HG02973 (cell line): ENCODE measurements around the gene SPEF2.

ENCODE experiments used
- ATAC-seq: cut with Tn5 transposase; IDR thresholded peaks from one replicate; pipeline ENCODE4 v1.9.1; 2021; ENCODE audit warnings: moderate library complexity; ENCODE audit not compliant: unreplicated experiment

Gene SPEF2

DNA sequence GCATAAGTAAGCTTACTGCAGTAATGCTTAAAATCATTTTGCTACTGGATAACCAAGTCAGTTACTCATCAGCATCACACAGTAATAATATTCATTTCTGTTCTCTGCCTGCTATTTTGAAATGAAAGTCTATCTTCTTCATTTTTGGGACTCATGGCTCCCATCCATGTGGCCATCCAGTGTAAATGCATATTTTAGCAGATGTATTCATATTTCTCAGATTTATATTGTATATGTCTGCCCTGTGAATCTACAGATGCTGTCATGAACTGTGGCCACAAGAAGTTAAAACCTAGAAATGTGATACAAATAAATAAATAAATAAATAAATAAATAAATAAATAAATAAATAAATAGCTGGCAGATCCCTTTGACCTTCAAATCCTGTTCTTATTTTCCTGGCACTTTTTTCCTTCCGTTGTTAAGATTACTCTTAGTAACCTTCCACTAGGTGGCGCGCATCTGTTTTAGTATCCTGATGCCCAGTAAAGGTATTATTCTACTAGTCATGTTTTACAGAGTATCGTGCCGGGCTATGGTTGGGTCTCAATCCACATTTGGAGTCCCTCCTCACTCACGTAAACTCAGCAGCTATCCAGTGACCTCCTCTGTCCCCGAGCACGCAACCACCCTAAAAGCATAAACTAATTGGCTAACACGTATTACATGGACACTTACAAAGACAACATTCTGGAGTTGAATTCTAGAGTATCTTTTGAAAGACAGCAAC is 159.9 kb downstream of the SPEF2 start:
- no peak for ATAC-seq

DNA sequence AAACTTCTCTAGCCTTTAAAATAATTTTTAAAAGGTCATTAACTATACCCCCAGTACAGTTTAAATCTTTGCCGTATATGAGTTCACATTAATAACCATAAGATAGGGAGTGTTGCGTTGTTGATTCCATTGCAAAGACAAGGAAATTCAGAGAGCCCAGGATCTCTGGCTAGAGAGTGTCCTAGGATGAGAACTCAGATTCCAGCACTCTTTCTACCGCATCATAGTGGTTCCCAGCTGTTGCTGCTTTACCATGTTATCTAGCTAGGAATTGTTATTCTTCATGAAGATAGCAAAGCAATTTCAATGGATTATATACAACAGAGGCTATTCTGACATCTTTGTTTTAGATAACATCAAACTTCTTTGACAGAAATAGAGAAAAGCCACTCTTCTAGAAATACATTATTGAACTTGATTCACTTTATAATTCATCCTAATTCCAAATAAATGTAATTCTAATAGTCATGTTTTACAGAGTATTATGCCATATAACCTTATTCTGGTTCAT is 160.7 kb downstream of the SPEF2 start:
- ATAC-seq, result no peak

DNA sequence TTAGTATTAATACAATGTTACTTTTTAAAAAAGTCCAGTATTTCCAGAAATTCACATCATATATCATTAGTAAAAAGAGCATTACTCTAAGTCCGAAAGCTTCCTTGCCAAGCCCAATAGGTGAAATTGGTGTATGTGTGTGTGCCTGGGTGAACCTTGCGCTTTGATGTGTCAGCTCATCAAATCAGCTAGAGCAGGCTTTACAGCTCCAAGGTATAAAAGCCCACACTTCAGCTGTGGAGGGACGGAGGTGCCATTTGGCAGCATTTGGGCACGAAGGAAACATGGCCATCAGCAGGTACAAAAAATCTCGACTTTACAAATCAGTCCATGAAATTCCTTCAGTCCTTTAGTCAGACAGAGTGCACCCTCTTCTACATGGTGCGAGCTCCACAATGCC is 162.6 kb downstream of the SPEF2 start:
- no peak for ATAC-seq

DNA sequence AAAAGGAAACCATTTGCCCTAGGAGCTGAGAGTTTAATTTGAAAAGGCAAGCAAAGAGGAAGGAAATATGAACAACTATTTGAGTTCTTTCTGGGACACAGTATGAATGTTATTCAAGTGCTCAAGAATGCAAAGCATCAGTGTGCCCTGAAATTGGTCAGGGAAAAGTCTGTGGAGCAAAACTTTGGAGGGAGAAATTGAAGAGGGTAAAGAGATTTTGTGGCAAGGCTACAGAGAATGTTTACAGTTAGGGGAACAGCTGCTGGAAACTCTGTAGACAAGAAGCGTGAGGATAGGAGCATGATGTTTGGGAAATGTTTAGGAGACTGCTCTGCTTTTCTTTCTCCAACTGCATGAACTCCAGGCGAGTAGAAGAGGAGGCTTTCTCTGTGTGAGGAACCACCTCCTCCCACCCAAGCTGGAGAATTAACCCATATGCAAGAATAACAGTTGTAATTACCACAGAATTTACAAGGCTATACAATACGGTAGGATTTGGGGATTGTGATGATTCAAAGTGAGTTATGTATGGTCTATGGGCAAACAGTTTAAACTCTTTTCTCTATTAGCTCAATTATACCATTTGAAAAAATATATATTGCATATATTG is 163.6 kb downstream of the SPEF2 start:
- ATAC-seq, result no peak

DNA sequence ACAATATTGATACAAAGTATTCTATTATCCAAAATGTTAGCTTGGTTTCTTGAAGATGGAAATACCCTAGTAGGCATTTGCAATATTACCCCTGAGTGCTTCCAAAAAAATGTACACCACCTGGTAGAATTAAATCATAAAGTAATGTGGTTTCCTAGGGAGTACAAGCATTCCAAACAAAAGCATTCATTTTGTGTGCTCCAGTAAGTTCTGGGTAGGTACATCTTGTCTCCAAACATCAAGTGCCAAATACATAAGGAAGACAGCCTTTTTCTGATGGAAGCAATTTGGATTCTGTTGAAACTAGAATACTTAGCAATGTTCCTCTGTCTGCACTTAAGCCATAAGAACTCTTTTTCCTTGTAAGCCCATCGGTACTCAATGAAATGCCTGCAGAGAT is 165.9 kb downstream of the SPEF2 start:
- ATAC-seq, result no peak

DNA sequence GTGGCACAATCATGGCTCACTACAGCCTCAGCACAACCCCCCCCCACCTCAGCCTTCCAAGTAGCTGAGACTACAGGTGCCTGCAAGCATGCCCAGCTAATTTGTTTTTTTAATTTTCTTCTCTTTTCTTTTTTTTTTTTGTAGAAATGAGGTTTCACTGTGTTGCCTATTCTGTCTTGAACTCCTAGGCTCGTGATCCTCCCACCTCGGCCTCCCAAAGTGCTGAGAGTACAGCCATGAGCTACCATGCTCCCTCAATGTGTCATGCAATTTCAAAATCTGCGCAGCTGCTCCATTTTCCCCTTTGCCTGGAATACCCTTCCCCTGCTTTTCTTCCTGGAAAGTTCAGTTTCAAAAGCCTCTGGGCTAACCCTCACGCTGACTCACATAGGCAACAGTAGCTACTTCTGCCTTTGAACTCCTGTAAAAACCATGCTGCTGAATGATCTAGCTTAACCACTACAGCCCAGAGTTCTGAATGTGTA is 168.0 kb downstream of the SPEF2 start:
- no peak for ATAC-seq

DNA sequence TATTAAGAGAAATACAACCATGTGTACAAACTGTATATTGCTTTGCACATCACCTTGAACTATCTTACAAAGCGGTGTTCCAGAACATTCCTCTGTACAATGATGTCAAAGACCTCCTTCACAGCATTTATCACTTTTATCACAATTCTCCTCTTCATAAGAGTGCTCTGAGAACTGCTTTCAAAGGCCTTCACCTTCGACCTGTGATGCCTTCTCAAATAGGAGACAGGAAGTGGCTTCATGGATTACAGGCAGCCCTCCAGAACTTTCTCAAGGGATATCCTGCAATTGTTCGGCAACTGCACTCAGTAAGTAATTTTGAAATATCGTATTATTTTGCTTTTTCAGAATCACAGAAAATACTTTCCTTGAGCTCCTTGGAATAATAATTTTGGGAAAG is 171.1 kb downstream of the SPEF2 start:
- ATAC-seq, result no peak

DNA sequence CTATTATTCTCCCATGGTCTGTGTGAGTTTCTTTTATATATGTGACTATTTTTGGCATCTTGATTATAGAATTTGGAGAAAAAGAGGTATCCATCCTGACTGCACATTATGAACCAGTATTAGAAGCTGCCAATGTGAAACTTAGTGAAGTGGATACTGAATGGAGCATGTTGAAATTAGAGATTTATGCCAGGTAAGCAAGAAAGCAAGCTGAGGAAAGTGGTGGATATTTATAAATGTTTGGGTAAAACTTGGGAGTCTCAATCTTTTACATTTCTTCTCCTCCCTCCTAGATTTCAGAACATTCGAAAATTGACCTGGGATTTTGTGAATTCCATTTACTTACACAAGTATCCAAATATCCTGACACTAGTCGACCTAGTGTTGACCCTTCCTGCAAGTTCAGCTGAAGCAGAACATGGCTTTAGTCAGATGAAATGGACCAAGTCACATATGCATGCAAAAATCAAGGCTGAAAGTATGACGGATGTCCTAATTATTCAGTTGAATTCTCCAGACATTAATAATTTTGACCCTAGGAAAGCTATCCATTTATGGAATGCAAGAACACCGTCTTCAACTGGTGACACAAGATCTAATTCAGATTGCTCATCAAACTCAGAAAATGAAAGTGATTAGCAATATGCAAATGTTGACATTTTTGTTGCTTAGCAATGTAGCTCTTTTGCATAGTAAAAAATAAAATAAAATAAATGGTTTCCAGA is 172.2 kb downstream of the SPEF2 start:
- no peak for ATAC-seq

DNA sequence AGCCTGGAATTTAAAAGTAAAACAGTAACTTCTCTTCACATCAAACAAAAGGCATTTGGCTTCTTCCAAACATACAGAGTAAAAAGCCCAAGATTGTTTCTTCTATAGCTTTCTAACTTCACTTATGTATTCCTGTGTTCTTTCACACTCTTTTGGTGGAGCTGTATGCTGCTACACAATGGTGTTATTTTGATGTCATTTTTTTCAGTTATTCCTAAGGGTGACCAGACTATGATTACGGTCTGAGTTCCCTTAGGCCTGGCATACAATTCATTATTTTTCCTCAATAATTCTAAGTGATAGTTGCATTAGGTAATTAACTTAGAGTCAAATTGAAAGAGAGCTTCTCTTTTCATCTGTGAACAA is 172.8 kb downstream of the SPEF2 start:
- ATAC-seq, result no peak

DNA sequence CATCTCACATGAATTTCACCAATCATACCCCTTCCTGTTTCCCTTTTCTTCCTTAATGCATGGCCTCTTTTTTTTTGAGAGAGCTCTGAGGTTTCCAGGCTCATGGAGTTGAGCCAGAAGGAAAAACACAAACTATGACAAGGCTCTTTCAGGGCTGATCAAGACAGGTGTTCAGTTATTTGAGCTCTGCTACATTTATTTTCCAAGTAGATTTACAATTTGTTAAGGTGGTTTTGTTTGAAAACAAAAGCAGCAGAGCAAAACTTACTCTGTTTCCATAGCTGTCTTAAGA is 176.6 kb downstream of the SPEF2 start:
- no peak for ATAC-seq

DNA sequence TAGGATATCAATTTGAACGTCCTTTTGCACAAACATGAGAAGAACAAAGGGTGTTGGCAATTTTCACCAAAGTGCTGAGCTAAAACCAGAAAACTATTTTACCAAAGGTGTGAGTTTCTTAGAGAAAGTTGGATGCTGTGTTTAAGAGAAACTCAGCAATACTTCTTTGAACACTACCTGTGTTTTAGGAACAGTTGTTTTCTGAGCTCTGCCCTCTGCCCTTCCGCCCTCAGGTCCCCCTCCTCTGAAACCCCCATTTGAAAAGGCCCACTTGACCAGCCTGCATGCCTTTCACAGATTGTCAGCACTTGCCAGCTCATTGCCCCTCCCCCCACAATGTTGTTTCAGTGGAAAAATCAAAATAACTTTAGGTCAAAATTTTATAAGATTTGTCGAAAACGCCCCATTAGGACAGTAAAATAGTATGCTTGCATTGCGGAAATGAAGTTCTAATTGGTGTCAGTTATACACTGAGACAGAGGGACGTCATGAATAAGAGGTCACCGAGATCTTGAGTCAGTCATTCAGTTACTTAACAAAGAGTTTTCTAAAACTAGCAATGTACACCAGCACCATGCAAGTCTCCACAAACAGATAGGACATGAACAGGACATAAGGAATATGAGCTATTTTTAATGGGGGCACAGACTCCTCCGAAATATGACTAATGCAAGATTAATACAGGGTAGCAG is 177.2 kb downstream of the SPEF2 start:
- no peak for ATAC-seq

DNA sequence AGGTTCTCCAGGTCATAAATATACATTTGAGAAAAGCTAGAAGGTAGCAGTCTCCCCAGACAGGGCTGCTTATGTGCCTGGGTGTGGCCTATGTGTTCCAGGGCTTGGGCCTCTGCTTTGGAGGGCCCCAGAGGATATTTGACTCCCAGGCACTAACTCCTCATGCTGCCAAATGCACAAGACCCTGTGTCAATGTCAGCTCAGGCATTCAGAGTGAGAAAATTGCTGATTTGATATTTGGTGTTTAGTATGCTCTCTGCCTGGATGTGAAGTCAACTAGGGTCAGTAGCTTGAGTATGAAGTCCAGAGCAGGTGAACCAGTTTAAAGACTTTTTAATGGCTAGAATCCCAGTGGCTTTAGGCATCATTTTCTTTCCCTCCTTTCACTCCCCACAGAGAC is 181.5 kb downstream of the SPEF2 start:
- no peak for ATAC-seq

DNA sequence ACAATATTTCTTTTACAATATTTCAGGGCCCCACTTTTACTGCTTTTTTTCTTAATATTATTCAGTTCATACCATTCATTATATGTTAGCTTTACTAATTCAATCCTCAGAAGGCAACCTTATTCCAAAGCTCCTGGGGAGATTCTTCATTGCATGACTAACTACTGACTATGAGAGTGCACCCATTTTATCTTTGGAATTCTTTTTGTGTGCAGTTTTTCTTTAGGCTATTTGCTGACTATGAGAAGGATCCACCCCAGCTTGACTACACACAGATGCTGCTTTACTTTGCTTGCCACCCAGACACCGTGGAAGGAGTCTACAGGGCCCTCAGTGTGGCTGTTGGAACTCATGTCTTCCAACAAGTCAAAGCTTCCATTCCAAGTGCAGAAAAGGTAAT is 182.1 kb downstream of the SPEF2 start:
- no peak for ATAC-seq

DNA sequence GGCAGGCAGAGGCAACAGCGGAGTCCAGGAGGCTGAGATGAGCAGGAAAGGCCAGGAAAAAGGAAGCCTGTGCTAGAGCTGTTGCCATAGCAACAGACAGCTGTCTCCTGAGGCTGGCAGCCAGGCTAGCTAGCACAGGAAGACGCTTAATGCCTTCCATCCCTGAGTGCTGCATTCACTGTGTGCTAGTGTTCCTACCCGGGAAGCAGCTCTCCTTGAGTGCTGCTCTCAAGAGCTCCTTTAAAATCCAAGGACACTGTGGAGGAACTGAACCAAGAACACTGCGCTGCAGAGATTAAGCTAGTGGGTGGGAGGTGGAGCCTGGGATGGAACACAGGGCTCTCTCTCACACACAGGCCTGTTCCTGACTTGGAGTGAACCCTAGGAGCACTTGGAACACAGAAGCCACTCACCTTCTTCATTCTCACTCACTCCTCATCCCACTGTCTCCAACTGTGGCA is 185.6 kb downstream of the SPEF2 start:
- no peak for ATAC-seq

DNA sequence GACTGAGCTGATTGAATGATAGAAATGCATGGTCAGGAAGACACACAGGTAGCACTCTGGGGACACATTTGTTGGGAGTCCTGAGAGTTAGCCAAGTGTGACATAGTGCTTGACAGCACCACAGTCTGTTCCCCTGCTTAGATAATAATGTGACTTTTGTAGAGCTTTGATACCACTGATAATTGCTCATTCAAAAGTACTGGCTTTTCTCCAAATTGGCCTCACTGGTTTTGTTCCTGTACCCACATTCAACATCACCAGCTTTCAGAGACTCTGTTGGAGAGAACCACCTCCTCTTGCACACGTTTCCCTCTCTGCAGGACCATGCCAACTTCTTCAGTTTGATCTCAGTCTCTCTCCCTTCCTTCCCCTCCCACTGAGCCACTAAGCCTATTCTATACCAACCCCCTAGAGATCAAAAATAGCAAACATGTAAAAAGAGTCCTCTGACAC is 186.6 kb downstream of the SPEF2 start:
- ATAC-seq, result no peak

DNA sequence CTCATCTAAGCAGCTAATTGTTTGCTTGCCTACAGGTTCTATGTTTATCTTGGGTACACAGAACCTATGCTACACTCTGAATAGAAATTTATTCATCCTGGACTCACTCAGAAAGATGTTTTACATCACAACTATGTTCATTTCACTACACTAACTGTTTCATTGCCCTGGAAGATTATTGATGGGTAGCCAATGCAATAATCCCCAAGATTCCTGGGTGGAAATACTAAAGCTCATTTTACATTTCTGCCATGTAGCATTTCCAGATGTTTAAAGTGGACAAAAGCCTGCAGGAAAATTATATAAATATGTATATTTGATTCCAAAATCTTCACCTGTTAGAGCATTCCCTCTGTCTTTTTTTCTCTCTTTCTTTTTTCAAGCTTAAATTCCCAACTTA is 187.2 kb downstream of the SPEF2 start:
- ATAC-seq, result no peak

DNA sequence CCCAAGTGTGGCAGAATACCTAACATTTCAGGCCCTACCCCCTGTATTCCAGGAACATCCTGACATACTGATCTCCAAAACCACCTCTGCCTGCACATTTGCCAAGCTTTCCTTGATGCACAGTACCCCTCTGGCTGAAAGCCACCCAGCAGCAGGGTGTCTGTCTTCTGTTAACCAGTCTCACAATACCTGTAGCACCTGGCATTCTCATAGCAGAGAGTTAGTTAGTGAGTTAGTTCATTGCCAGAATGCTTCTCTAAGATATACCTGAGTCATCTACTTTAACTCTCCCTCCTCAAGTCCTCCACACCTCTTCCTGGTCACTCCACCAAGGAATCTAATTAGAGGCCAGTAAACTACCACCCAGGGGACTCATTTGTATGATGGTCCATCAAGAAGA is 192.9 kb downstream of the SPEF2 start:
- ATAC-seq, result no peak

DNA sequence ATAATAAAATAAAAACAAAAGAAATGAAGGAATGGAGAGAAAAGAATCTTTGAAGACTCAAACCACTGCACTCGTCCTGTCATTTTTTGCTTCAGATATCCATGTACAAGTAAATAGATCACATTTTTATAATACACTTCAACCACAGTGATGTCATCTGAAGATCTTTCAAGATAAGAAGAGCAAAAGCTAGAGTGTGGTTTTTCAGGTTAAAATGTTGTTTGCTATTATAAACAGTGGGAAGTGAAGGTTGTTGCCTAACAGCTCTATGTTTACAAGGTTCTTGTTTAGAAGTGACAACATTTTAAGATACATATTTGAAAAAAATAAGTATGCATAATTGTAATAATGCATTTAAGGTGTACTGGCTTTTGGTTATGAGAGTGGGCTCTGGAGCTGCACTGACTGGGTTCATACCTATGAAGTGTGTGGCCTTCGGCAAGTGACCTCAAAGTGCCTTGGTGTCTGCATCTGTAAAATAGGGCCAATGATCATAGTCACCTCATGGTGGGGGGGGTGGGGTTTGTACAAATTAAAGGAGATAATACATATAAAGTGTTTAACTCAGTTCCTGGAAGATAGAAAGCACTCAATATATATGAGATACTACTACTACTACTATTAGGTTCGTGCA is 193.6 kb downstream of the SPEF2 start:
- no peak for ATAC-seq

DNA sequence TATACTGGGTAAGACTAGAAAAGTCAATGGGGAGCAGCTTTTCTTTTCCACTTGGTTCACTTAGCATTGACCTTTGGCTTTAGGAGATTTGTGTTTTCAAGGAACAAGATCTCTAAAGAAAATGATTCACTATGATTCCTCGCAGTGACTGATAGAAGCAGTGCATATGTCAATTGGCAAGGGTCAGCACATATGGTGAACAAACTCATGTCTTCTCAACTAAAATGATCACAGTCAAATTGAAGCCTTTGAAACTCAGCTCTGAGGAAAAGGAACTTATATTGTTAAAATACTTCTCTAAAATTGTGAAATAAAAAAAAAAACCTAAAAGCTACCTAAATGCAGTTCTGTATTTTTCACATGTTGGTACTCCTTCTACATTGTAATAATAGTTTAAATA is 195.9 kb downstream of the SPEF2 start:
- ATAC-seq, result no peak

DNA sequence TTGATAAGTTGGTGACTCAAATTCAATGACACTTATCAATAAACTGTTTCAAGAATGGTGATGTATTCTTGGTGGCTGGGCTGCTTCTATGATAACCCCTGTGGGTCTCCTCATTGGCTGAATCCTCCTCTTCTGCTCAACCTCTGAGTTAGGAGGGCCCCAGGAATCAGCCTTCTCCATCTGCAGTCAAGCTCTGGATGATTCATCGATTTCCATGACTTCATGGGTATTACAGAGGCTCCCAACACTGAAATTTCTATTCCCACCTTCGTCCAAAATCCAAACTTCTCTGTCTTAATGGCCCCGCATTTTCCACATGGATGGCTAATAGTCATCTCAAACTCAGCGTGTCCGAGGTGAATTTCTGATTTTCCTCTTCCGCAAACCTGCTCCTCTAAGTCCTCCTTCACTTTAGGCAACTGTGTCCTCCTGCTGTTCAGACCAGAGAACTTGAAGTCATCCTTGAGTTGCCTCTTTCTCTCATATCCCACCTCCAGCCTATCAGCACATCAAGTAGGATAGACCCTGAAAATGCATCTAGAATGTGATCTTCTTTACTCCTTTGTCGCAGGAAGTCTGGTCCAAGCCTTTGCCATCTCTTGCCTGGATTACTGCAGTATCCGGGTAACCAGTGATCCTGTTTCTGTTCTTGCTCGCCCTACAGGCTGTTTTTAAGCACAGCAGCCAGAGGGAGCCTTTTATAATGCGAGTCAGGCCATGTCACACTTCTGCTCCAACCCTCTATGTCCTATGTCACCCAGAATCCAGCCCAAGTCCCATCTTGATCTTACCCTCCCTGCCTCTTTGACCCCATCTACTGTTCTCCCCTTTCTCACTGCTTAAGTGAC is 197.7 kb downstream of the SPEF2 start:
- ATAC-seq, result no peak
